HG03196 (cell line): ENCODE data around the gene MRGPRD.

ENCODE experiments used
- ATAC-seq: cut with Tn5 transposase; IDR thresholded peaks from one replicate; pipeline ENCODE4 v1.9.1; 2021; ENCODE audit not compliant: unreplicated experiment

MRGPRD gene

DNA sequence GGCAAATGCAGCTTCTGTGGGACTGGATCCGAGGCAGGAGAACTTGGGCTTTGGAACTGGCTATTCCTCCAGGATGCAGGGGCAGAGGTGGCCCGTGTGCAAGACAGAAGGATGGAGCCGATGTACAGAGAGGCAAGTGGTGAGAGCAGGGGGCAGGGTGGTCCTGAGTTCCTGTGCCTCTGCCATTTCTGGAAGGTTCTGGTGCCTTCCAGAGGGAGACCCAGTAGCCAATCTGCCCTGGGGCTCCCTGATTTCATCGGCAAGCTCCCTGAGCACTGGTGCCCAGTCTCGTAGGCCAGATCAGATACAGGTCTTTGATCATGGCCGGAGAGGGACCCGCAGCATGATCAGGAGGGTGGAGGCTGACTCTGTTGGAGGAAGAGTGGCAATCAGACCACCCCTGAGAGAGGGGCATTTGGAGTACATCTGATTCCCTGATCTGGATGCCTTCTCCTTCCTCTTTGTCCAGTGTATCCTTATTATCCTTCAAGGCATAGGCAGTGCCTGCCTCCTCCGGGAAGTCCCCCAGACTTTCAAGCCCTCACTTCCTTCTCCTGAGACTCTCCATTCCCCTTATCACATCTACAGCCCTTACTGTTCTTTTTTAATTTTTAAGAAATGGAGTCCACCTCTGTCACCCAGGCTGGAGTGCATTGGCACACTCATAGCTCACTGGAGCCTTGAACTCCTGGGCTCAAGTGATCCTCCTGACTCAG, 9.7 kb downstream of the MRGPRD start:
- ATAC-seq, result no peak

DNA sequence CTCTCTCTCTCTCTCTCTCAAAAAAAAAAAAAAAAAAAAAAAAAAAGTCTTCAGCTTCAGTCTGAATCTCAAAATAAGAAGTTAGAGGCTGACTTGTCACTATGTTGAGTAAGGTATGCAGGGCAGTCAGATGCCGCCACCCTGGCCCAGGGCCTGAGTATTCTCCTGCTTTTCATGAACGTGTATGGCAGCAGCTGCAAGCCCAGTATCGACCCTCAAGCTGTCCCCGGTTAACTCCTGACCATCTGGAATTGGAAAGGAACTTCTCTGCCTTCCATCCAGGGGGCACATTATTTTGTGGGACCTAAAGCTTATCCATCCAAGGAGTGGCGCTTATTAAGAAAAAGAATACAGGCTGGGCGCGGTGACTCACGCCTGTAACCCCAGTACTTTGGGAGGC, 11.4 kb downstream of the MRGPRD start:
- ATAC-seq, result no peak

DNA sequence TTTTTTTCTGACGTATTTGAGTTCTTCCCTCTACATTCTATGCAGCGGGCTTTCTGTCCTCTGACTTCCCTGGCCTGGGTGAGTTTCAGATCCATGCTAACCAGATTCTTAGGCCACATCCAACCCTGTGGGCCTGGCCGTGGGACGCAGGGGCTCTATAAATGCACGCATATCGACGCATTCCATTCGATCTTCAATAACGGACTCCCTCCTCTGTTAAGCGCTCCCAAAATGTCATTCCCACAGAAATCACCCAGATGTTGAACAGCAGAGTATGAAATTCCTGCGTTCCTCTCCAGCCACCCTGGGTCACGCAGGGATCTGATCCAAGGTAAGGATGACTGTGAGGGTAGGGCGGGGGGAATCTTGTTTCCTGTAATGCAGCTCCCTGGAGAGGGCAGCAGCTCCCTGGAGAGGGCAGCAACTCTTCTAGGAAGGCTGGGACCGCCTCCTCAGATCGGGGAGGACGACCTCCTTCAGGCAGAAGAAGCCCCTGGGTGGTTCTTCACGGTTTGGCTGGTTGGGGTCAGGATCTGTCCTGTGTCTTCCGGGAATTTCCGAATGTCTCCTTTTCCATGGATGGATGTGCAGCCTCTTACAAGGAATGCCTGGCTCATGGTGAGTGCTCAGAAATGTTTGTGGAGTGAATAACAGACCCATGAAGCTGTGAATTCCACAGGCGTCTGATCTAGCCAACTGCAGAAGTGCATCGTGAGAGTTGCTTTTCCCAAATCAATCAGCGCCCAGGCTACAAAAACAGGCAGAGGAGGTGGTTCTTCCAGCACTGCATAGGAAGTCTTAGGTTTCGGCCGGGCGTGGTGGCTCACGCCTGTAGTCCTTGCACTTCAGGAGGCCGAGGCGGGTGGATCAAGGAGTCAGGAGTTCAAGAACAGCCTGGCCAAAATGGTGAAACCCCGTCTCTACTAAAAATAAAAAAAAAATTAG, 12.2 kb downstream of the MRGPRD start:
- no peak for ATAC-seq

DNA sequence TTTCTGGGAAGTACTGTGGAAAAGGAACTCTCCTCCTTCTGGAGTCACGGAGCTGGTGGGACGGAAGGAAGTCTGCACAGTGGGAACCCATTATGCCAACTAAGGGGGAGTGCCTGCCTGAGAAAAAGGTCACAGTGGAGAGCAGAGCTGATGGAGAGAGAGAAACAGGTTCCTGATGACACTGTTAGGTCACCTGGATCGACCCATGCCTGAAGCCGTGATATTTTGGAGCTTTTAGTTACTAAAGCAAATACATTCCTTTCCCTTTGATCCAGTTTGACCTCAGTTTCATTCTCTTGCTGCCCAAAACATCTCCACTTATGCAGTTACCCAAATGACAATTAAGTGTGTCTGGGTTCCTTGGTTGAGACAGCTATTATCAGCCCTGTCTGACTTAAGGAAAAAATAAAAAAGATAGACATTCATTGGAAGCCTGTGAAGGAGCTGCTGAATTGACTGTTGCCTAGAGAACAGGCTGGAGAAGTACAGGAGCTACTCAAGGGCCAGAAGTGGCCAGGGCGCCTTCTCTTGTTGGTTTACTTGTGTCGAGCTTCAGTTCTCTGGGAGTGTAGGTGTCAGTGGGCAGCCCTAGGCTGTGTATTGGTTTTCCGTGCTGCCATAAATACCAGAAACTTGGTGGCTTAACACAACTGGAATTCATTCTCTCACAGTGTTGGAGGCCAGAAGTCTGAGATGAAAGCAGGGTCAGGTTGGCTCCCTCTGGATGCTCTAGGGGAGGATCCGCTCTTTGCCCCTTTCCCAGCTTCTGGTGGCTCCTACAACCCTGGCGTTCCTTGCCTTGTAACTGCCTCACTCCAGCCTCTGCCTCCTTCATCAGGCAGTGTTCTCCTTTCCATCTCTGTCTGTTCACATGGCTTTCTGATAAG, 13.6 kb downstream of the MRGPRD start:
- ATAC-seq, result no peak

DNA sequence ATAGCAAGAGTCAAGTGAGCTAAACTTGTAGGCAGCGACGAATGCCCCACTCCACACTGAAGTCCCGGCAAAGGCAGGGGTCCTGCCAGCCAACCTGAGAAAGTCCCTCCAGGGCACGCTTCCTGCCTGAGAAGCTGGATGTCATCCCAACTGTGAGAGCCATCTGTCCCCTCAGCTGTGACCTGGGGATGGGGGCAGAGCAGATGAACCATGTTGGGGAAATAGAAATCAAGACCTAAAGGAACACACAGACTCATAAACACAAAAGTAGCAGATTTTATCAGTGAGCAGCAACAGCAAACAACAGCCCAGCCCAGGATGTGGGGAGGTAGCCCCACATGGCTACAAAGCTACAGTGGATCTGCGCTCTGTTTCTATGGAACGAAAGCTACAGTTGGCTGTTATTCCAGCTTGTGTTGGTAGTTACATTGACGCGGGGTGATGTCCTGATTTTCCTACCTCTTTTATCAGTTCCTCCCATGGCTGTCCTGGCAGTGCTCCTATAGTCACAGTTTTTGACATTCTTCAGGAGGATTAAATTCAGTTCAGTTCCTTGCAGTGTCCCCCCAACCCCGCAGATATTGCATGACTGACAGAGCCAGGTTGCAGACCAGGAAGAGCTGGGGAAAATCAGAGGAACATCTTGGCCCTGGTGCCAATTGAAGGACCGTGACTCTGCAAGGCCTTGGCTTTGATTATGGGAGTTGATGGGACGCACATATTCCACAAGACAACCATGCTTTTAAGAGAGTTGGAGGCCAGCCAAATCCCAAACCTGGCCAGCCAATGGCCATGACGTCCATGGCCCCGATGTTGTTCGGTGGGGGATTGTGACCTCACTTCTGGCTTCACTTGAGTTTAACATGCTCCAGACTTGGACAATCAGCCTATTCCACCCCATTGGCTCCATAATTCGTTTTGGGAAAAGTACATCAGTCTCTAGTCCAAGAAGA, 14.6 kb downstream of the MRGPRD start:
- ATAC-seq, result no peak

DNA sequence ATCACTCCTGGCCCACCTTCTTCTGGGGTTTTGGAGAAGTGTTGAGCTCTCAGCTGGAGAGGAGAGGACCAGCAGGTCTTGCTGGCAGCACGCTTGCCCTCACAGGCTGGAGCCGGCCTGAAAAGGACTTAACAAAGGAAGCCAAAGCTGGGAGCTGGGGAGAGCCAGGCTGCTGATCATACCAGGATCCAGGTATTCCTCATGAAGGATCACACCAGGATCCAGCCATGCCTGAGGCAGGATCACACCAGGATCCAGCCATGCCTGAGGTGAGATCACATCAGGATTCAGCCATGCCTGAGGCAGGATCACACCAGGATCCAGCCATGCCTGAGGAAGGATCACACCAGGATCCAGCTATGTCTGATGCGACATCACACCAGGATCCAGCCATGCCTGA, 17.0 kb downstream of the MRGPRD start:
- no peak for ATAC-seq

DNA sequence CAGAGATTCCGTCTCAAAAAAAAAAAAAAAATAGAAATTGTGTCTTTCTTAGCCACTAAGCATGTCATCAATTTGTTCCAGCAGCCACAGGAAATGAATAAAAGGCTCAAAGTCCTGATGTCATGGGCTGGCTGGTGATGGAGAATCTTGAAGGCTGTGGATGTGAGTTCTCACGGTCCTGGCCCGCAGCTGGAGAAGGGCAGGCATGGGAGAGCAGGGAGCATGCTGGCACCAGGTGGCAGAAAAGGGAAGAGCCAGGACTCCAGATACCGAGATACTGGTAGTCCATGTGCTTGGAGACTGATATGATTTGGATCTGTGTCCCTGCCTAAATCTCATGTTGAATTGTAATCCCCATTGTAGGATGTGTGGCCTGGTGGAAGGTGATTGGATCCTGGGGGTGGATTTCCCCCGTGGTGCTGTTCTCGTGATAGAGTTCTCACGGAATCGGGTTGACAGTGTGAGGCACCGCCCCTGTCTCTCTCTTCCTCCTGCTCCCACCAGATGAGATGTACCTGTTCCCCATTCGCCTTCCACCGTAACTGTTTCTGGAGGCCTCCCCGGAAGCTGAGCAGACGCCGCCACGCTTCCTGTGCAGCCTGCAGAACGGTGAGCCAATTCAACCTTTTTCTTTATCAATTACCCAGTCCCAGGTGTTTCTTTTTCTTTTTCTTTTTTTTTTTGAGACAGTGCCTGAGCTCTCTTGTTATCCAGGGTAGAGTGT, 18.1 kb downstream of the MRGPRD start:
- ATAC-seq, result no peak

DNA sequence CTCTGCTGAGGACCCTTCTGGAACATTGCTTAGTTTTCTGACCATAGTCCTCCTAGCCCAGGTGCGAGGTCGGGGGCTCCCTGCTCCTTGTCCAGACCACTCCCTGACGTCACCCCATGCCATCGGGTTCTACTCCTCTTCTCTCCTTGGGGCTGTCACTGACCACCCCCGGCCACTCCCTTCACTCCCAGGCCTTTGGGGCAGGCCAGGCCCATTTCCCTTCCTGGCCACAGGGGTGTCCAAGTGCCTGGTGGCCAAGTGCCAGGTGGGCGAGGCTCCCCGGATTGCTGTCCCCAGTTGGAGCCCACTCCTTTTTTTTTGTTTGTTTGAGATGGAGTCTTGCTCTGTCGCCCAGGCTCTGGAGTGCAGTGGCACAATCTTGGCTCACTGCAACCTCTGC, 19.5 kb downstream of the MRGPRD start:
- ATAC-seq, result no peak

DNA sequence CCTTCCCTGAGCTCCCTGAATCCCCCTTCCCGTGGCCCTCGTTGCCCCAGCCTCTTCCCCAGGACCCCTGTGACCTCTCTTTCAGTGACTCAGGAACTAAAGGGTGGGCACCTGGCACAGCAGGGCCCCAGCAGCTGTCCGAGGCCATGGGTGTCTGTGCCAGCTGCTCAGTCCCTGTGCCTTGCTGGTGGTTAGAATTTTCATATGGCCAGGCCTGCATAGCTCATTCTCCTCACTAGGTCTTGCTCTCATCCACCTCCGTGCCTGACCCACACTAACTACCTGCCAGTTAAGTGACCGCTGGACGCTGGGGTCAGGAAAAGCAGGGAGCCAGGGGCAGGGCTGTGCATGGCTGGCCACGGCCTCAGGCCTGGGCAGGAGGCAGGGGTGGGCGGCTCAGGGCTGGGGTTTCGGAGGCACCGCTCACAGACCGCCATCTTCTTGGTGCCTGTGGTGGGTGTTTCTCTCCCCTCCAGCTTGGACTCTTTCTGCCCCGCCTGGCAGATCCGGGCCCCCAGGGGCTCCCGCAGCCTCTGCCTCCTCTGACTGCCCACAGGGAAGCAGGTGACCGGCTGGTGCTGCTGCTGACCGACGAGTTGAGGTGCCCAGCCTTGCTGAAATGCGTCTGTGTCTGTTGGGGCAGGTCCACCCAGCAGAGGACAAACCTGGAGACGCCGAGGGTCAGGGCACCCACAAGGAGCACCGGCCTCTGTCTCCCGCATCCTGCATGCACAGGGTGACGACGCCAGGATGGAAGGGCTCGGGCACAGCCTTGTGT, 20.3 kb downstream of the MRGPRD start:
- ATAC-seq, result no peak

DNA sequence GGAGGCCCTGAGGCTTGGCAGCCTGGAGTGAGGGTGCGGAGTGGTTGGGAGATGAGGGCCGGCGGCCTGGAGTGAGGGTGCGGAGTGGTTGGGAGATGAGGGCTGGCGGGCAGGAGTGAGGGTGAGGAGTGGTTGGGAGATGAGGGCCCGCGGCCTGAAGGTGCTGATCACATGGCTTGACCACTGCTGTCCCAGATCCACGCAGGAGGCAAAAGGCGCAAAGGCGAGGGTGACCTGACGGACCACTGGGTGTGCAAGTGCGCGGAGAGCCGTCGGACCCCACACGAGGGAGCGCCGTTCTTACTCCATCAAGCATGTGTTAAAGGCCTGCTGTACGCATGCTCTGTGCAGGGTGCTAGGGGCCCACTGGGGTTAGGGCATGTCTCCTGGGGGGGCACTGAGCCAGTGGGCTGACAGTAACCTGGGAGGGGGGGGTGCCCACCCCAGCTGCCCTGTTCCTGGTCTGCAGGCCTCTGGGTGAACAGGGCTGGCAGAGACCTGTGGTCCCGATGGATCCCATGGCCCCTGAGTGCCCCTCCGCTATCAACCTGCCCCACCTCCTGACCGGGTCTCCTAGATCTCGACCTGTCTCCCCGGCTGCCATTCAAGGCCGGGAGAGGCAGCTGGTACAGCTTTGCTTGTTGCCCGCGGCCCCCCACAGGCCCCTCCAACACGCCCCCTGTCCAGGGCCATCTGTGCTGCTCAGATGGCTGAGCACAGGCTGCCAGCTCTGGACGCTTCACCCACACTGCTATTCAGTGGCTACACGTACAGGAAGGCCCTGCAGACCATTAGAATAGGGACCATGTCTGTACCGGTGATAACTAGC, 21.1 kb downstream of the MRGPRD start:
- no peak for ATAC-seq

DNA sequence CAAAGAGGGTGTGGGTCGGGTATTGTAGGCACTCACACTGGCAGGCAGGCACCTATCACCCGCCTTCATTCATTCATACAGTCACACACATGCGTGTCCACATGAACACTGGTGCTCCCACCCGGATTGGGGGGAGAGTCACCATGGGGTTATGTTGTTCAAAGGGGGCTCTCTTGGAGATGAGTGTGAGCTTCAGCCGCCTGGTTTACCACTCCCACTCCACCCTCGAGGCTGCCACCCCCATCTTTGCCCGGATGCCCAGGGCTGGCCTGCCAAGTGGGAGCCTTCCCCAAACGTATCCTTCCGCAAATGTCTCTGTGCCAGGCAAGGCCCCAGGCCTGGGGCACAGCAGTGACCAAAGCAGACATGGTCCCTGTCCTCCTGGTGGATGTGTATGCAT, 22.6 kb downstream of the MRGPRD start:
- no peak for ATAC-seq

DNA sequence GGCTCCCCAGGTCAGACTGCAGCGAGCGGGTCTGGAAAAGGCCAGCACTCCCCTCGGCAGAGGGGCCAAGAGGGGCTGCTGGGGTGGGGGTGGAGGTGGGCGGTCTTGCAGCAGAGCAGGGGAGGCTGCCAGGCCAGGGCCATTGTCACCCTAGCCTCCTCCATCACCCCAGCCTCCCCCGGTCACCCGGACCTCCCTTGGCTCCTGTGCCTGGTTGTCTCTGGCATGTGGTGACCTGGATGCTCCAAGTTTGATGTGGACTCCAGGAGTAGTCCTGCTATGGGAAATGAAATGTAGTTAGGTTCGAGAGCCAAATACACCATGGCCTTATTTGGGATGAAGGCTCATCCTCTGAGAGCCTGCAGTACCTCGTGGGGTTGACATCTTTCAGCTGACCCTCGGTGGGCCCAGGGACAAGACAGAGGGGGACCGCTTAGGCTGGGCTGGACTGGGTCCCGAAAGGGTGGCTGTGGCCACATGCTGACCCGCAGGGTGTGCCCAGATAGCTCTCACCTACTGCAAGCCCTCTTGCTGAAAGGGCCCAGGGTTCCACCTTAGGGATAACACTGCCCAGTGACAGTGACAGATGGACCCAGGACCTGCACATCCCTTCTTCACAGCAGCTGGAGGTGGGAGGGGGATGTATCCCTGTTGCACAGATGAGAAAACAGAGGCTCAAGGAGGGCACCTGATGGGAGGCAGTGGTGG, 24.1 kb downstream of the MRGPRD start:
- no peak for ATAC-seq

DNA sequence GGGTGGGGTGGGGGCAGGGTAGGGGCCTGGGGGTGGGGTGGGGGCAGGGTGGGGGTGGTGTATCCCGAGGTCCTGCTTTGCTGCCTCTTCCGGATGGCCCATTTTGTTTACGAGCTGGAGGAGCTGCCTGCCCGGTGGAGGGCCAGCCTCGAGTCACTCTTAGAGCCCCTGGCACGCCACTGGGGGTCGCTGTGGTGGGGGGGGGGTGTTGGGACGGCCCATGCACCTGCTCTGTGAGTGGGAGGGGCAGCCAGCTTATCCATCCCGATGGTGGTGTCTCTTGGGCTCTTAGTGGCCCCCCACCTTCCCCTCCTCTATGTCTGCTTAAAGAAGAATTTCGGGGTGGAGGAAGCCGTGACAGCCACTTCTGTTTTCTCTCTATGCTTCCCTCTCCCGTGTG, 24.6 kb downstream of the MRGPRD start:
- no peak for ATAC-seq

DNA sequence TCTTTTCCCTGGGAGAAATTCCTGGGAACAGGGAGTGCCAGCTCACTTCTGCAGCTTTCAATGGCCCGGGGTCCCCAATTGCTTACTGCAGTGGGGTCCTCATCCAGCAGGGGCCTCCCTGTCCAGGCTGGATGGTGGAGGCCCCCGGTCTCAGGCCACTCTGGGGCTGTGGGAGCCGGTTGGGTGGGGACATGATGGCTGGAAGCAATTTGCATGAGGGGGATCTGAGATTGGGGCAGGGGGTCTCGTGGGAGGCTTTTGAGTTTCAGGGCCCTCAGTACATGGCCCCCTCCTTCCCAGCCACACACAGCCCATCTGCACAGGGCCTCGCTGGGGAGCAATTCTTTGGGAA, 25.2 kb downstream of the MRGPRD start:
- ATAC-seq, result no peak

DNA sequence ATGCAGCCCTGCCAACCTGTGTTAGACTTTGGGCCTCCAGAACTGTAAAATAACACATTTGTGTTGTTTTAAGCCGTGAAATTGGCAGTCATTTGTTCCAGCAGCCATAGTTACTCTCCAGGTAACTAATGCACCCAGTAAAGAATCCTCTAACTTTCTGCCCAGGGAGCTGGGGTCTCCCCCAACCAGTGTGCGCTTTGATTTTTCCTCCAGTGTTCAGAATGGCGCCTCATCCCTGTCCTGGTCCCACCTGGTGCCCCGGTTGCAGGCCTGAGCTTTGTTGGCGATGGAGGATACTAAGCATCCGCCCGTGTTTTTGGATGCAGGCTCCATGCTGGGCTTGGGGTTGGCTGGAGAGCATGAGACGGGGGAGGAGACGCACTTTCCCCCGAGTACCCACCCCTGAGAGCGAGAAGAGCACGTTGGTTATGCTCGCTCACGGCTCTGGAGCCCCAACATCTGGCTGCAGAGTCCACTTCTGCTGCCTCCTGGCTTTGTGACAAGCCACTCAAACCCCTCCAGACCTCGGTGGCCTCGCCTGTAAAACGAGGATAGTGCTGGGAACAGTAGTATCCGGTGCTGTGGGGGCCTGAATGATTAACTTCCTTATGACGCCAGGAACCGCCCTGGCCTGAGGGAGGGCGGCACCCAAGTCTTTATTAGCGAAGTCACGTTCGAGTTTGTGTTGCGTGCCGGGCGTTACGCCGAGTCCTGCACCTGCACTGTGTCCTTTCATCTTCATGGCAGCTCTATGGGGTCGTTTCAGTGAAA, 25.8 kb downstream of the MRGPRD start:
- no peak for ATAC-seq

DNA sequence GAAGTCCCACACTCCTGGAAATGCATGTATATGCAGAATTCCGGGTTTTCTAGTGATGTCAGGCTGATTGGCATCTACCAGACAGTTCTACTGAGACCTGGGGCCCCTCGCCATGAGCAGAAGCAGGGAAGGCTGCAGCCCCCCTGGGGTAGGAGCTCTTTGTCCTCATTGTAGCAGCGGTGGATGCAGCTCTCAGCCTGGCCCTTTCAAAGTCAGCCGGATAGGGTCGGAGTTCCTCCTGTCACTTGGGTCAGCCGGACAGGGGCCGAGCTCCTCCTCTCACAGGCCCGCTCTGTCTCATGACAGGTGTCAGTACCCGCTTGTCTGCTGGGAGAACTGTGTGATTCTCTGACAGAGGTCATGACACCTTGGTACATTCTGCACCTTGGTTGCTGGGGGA, 30.0 kb downstream of the MRGPRD start:
- ATAC-seq, result no peak

DNA sequence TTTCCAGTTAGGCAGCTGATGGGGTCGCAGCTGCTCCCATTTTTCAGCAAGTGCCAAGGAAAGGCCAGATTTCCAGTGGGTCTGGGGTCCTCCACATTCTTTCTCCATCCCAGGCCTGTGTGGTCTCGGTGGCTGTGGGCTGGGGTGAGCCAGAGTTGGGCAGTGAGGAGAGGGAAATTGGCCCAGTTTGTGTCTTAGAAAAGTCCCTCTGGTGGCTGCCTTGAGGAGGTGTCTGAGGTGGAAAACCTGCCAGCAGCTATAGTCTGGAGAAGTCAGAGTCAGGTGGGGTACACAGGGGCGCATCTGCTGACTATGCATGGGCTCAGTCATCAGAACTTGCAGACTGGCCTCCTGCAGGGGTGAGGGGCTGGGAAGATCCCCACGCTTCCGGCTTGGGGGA, 30.5 kb downstream of the MRGPRD start:
- no peak for ATAC-seq
